ENCODE results near the gene INPP4B. TPM values are rescaled to one million over a fixed set of nuclear protein-coding genes. Genes with fewer than 3 reads are reported as not detected.

Gene INPP4B
- polyA plus RNA-seq, 12 donors = 17.7 to 45.1 (median 36.1) TPM; not detected in 1

DNA sequence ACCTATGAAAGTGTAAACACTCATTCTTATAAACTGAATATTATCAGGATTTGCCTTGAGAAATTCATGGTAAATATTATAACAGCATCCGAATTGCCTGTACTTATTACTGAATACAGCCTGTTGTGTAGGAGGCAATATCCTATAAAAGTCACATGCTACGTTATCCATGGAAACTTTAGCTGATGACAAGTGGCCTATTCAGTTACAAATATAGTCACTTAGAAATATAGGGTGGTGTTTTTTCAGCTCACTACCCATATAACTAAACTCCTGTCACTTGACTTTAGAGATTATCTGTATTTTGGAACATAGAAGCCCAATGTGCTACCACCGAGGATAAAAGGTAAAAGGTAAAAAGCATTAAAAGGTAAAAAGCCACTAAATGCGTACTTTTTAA lies 493.4 kb downstream of the INPP4B start:
- DNase-seq = no peak

- DNase-seq = peak; percentile 74
These were observed 494.1 kb downstream of the INPP4B start for GRCh38 chr4:142351958-142352357.

GRCh38 chr4:142350871-142351270 lies 495.2 kb downstream of the INPP4B start:
- peak; percentile 34 for DNase-seq

- no peak for DNase-seq
These were observed 497.5 kb downstream of the INPP4B start for GRCh38 chr4:142348613-142349021.

DNA sequence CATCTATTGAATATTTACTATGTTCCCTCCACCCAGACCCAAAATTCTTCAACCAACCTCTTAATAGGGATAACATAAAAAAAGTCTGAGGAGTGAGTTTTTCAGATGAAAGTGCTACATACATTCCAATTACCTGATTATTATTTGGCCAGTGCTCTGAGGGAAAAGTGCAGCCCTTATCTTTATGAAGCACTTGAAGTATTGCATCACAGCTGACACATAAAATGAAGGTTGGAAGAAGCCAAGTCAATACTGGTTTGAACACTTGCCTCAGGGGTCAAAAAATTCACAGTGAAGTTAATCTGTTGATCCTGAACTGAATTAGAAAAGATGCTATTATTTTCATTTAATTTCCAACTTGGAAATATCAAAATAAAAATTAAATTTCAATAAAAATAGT lies 498.9 kb downstream of the INPP4B start:
- no peak for DNase-seq

GRCh38 chr4:142345924-142346323 lies 500.2 kb downstream of the INPP4B start:
- no peak for DNase-seq

DNA sequence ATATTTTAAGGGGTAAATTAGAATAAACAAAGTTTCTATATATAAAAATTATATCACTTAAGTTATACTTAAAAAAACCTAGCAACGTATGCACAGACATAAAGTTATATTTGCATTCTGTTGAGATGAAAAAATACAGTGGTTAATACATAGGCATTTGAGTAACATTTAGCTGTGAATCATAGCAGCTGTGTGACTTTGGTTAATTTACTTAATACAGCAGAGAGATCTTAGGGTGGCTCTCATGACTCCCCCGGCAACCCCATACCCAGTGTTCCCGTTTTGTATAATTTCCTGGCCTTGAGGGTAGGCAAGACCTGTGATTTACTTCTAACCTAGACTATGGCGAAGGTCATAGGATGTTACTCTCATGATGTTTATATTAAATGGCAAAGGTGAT lies 504.8 kb downstream of the INPP4B start:
- DNase-seq = no peak

DNA sequence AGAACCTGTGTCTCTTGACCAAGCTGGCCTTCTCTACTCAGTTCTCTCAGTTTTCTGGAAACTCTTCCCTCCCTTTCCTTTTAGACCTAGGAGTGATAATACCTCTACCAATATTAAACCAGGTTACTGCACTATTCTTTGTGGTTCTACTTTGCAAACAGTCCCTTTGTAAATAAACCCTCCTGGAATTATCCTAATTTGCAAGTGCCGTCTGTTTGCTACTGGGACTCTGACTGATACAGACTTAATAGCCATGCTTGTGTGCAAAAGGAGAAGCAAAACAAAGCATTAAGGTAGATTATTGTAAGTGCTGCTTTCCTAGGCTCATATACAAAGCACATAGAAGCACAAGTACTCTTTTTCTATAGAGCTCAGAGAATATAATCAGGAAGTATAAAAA lies 507.0 kb downstream of the INPP4B start:
- no peak for DNase-seq

DNA sequence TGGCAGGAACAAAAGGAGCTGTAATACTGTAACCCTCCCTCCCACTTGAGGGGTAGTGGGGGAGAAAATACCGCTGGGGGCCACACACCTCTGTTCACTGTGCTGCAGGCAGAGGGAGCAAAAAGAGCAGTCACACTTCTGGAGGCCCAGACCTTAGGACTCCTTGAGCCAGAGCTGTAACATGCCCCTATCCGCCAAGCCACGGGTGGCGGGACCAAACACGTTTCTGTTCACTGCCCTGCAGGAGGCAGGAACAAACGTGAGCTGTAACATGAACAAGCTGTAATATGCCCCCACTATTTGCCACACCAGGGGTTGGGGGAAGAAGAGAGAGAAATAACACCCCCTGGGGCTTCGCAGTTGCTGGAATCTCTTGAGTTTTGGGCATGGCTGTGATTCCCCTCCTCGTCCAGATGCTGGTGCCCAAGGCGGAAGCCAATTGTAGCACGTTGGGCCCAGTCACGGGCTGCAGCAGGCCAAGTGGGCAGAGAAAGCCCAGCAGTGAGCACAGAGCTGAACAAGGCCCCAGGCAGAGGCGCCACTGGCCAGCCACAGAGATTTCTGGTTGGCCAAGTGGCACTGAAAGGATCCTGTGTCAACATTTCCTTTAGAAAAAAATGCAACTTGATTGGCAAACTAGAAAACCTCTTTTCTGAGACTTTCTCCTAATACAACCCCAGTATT lies 509.7 kb downstream of the INPP4B start:
- DNase-seq = no peak

GRCh38 chr4:142334931-142335330 lies 511.2 kb downstream of the INPP4B start:
- DNase-seq = no peak

DNA sequence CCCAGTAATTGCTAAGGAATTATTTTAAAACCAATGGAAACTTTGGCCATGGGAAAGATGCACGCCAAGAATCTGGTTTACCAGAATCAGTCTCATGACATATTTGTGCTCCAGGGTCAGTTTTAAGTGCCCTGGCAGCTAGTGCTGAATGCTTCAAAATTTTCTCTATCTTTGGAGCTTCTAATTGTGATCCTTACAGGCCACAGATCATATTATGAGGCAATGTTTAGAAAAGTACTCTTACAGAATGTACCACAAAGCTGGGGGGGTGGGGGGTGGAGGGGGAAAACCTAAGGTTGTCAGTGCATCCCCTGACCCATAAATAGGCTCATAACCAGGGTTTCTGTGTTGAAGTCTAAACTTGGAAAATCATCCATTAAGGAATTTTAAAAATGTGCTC lies 514.5 kb downstream of the INPP4B start:
- no peak for DNase-seq

DNA sequence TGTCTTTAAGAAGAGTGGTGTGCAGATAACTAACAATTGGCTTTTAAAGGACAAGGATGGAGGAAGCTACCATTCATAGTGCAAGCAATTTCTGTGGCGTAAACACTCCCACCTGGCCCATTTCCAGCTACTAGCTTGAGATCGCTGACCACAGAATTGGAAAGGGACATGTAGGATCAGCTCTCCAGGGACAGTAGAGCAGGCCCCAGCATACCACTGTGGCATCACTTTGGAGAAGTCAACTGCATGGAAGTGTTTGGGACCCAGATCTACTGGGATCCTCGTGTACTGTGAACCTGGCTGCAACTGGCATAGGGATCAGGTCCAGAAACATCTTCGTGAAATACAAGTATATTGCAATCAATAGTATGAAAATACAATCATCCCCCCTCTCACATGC lies 515.0 kb downstream of the INPP4B start:
- no peak for DNase-seq

DNA sequence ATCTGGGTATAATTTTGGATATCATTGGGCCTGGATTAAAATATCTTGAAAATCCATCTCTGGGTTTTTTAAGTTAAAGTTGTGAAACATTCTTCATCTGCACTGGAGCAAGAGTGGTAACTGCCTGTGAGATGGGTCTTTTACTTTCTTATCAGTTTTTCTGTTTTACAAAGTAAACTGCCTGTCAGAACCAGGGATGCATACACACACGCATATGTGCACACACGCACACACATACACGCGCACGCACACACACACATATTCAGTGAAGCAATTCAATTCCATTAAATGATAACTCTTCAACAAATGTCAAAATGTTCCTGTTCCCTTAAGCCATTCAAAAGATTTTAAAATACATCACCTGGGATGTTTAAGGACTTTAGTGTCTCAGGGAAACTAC lies 515.8 kb downstream of the INPP4B start:
- no peak for DNase-seq

GRCh38 chr4:142329313-142329712 lies 516.8 kb downstream of the INPP4B start:
- DNase-seq = no peak

- no peak for DNase-seq
These were observed 519.9 kb downstream of the INPP4B start for GRCh38 chr4:142326181-142326580.

GRCh38 chr4:142324572-142324971 lies 521.5 kb downstream of the INPP4B start:
- DNase-seq = no peak

DNA sequence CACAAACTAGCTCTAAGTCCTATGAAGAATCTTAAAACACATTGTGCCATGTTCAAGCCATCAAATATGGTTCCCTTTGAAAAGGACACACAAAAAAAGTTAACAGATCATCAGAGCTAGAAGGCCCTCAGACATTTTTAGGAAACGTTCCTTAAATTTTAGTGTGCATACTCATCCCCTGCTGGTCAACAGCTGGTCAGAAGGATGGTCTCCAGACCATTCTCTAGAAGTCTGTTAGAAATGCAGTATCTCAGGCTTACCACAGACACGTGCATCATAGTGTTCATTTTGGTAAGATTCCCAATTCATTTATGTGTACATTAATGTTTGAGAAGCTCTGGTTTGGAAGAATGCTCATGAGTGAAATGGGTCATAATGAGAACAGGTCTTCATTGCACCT lies 523.1 kb downstream of the INPP4B start:
- DNase-seq = no peak

GRCh38 chr4:142318280-142318679 lies 527.8 kb downstream of the INPP4B start:
- no peak for DNase-seq

DNA sequence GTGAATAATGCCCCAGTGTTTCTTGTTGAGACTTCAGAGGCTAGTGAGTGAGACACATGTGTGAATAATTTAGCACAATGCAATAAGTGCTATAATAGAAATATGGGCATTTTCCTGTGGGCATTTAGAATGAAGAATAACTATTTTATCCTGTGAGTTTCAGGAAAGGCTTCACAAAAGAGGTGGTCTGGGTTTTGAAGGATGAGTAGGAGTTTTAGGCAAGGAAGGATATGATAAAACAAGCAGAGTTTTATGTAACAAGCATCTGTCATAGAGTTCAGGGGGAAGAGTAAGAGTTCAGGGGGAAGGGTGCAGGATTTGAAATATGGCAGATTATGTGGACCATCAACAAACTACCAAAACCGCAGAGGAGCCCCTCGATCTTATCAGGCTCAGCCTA lies 529.2 kb downstream of the INPP4B start:
- DNase-seq = no peak

- no peak for DNase-seq
These were observed 530.1 kb downstream of the INPP4B start for GRCh38 chr4:142316025-142316424.

GRCh38 chr4:142314686-142315085 lies 531.4 kb downstream of the INPP4B start:
- no peak for DNase-seq

- DNase-seq = no peak
These were observed 531.9 kb downstream of the INPP4B start for GRCh38 chr4:142314247-142314646.

DNA sequence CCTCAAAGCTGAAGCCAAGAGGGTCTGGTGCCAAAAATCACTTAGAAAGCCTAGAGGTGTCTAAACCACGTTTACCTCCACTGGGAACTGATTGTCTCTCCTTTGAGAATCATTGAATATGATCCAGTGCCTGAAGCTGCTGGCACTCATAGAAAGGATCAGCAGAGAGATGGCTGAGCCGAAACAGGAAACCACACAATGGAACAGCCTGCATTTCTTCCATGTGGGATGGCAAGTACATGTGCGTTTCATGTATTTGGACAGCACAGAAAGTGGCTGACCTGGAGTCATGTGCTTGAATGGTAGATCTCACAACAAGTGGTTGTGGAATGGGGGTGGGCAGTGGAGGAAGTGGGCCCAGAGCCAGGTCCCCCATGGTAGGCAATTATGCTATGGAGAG lies 533.7 kb downstream of the INPP4B start:
- DNase-seq = no peak

DNA sequence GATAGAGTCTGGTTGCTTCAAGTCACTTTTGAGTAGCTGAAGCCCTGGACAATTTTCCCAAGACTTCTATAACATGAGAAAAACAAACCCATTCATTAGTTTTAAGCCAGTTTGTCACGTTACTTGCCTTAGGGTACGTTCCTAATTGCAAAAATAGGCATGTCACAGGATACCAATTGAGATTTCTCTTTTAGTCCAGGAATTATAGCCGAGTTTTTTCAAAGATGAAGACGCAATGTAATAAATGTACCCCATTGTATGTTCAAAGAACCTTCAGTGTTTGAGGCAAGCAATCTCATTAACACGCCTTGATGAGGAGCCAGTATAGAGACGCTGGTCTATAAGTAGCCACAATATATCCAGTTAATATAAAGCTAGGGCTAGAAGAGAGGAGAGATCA lies 534.2 kb downstream of the INPP4B start:
- DNase-seq = no peak

Measured in muscle of arm (tissue), 12 donors.